ENCODE data around the gene BCAR1.
"Not testable (repeated sequence)": the region's sequence is repeated elsewhere in the genome, so short reads cannot be mapped to it uniquely, and the experiment has no call there.

BCAR1 gene

DNA sequence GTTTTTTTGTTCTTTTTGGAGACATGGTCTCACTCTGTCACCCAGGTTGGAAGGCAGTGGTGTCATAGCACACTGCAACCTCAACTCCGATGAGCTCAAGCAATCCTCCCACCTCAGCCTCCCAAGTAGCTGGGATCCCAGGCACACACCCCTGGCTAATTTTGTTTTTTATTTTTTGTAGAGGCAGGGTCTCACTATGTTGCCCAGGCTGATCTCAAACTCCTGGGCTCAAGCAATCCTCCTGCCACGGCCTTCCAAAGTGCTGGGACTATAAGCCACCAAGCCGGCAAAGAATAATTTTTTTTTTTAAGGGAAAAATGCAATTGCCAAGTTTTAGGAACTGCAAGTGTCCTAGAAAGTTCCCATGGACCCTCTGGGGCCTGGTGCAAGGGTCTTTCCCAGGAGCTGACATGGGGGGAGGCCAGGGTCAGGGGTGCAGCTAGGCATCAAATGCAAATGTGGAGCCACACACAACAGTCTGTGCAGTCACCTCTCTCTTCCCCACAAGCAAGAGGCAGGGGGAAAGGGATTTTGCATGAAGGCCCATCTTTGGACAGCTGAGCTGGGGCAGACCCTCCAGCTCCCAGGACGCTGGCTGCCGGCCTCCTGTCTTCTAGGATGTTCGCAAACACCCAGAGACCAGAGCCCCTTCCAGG lies 20.1 kb upstream of the BCAR1 start:
- no peak for DNase-seq

DNA sequence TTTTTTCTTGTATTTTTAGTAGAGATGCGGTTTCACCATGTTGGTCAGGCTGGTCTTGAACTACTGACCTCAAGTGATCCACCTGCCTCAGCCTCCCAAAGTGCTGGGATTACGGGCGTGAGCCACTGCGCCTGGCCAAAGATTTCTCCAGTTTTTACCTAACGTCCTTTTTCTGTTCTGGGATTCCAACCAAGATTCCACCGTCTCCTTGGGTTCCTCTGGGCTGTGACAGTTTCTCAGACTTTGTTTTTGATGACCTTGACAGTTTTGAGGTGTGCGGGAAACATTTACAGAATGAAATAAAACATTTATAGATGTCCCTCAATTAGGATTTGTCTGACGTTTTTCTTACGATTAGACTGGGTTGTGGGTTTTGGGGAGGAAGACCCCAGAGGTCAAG lies 17.9 kb upstream of the BCAR1 start:
- DNase-seq, result not testable (repeated sequence)

DNA sequence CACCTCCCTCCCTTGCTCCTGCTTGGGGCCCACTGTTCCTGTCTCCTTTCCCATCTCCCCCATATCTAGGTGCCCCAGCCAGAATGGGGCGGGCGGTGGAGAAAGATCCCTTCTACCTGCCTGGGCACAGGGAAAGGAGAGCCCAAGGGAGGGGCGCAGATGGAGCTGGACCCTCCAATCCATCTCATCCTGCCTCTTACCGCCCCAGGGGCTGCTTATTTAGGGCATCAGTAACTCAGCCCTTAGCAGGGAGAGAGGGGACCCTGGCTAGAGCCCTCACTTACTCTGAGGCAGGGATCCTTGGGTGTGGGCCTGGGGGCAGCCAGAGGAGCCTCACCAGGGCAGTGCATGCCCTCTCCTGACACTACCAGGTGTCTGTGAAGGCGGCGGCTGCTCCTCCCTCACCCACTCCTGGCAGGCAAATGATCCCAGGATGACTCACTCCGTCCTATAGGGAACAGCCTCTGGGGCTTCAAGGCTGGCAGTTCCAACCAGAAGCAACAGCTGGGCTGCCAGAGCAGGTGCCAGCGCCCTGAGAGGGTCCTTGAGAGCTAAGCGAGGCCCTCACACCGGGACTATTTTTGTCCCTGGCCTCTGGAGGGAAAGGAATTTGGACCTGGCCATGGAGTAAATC lies 16.3 kb upstream of the BCAR1 start:
- peak; percentile 15 for DNase-seq

DNA sequence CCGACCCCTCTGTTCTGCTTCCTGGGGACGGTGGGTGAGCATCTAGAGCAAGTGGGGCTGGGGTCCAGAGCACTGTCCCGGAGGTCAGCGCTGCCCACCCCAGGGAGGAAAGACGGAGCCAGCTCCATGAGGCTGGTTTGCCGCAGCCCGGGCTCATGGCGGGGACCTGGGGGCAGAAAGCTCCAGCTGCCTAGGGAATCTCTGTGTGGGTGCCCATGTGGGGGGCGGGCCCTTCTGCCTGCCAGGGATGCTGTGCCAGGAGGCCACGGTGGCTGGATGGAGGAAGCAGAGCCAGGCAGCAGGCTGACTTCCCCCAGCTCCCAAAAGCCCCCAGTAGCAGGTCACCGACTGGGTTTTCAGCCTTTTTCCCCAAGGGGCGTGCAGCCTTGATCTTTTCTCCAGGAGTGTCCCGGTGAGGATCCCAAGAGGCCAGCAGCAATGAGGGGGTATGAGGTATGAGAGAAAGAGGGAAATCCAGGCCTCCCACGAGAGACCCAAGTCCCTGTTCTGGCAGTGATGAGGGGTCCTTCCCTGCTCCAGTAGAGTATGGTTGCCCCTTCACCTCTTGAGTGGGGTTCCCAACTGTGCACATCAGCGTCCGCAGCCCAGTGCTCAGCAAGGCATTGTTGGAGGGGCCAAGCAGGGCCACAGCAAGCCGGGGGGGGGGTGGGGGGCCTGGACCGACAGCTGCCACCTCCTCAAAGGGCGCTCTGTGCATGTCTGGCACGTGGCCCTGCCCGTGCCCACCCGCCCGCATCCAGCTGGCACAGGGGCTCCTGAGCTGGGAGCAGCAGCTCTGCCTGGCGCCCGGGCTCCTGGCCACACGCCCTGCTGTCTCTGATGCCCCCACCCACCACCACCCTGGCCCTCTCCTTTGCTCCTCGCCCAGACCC lies 15.6 kb upstream of the BCAR1 start:
- no peak for DNase-seq

DNA sequence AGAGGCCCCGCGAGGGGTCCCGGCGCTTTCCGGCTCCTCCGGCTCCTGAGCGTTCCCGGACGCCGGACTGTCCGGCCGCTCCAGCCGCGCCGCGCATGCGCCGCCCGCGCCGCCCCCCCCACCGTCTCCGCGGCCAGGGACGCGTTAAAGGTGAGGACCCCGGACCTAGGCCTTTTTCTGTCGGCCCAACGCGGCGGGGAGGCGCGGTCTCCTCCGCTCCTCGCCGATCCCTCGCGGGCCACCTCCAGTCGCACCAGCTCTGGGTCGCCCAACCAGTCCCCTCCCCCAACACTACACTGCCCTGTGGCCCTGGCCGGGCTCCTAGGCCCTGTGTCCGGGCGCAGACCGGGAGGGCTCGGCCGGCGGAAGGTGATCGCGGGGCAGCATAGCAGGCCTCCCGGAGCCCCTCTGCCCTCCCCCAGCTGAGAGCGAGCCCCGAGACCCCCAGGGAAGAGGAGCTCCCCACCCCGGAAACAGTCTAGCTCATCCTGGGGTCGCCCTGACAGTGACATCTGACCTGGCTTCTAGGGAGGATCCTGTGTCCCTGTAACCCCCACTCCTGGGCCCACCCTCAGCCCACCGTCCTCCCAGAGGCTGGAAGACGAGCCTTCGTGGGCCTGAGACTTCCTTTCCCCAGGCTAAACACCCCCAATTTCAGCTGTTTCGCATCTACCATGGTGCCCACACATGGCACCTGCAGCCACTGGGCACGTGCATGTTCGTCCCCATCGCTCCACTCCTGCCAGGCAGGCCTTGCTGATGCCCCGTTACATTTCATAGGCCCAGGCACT lies 14.7 kb upstream of the BCAR1 start:
- DNase-seq, result no peak

DNA sequence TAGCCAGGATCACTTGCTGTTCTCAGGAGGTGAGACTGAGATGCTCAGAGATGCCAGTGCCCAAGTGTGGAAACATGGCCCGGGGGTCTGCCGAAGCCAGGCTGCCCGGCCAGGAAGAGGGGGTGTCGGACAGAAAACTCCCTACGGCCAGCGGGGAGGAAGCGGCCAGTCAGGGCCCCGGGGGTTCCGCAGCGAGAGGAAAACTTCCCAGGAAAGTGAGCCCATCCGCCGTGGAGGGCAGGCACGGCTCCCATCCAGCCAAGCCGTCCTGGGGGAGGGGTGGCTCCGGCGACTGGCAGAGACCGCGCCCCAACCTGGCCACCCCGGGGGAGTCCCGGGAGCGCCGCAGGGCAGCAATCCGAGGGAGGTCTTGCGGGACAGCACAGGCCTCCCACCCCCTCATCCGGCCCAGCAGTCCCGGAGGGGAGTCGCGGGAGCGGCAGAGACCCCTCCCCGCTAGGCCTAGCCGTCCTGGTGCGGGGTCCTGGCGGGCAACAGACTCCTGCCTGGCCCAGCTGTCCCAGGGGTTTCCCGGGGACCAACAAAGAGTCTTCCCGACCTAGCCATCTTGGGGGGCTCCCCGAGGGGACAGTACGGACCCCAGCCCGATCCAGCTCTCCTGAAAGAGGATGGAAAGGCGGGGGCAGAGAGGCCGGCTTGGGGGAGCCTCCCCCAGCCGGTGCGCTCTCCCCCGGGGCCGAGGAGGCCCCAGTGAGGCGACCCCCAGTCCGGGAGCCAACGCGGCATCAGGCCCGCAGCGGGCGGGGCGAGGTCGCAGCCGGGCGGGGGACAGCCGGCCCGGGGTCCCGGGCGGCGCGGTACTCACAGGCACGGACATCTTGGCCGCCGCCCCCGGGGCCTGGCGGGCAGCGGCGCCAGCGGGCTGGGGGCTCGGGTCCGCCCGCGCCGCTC lies 13.8 kb upstream of the BCAR1 start:
- DNase-seq, result no peak

DNA sequence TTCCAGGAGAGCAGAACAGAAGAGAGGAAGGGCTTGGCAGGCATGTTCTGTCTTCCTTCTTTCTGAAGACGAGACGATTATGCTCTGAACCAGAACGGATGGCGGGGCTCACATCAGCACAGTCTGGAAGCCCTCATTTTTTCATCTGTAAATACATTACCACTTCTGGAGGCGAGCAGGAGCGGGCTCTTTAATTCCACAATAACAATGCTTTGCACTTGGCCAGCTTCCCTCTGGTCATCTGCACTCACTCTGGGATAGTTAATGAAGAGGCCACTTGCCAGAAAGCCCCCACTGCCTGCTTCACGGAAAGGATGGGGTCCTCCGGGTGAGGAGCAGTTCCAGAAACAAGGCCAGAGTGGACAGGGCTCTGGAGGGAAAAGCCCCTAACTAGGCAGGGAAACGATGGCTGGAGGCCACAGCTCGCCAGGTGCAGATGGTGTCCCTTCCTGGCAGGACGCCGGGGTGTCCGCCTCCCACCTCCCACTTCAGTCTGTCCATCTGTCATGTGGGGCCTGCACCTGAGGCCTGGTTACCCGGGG lies 13.1 kb upstream of the BCAR1 start:
- DNase-seq, result no peak

DNA sequence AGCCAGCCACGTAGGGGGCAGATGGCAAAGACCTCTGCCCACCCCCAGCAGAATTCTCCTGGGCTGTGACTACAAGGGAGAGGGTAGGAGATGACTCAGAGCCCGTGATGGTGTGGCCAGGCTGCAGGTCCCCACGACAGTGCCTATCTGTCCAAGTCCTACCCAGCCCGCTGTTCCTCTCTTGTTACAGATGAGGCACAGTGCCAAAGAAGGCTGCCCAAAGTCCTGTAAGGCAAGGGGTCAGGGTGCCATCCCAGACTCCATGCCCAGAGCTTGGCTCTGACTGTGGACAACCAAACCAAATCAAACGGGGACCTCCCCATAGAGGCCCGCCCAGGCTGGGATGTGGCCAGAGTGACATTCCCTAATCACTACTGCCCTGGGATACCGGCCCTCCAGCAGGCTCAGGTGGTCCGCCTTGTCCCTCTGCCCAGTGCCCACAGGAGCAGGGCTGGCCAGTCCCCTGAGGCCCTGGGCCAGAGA lies 12.6 kb upstream of the BCAR1 start:
- no peak for DNase-seq

DNA sequence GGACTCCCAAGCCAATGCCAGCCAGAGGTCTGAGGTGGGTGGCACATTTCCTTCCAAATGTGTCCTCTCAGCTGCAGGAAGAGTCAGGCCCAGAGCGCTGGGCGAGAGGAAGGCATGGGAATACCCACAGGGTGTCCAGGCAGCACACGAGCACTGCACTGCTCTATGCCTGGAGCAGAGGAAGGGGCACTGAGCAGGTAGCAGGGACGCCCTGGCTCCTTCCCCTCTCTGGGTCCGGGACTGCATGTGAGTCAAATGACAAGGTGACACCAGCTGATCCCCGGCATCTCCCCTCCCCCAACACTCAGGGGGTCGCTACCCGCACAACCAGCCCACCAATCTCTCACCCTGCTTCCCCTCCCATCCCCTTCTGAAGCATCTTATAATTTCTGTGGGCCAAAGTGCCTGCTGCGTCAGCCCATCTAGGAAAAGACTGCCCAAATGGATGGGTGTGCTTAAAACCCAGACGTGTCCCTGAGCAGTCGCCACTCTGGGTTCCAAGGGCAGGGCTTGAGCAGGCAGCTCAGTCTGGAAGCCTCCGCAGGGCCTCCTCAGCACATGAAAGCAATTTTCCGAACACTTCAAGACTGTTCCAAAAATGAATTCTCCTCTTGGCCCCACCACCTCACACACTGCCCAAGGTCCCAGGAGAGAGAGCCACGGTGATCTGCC lies 12.0 kb upstream of the BCAR1 start:
- no peak for DNase-seq

DNA sequence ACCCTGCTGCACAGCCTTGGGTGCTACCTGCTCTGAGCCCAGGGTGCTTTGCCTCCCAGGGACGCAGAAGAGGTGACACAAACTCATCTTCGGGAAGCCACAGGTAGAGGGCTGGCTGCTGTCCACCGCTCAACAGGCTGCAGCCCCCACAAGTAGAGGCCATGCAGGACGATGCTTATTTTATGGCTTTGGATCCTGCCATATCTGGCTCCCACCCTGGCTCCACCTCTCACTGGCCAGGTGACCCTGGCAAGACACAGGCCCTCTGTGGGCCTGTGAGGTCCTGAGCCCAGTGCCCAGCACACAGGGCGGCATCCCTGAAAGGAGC lies 11.3 kb upstream of the BCAR1 start:
- DNase-seq, result no peak

DNA sequence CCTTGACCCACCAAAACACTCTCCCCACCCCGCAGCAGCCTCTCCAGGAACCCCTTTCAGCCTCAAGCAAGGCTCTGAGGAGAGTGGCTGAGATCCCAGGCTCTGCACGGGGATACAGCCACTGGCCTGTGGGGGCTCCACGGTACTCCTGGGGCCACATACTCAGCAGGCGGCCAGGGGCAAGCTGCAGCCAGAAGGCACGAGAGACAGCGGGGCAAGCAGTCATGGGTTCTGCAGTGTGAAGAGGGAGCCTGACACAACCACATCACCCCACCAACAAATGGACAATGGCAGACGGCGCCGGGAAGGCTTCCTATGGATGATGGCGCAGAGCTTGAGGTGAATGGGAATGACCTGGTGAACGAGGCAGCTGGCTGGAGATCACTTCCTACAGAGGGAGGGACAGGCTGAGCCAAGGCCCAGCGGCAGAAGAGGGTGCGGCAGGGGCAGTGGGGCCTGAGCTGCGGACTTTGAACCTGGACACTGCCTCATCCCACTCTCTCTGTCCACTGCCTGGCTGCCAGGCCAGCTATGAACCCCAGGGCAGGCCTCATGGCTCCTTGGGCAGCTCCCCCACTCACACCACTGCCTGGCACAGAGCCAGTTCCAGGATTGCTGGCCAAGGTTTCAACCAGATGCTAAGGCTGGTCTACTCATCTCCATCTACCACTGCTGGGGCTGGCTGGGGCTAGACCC lies 10.8 kb upstream of the BCAR1 start:
- DNase-seq, result no peak

DNA sequence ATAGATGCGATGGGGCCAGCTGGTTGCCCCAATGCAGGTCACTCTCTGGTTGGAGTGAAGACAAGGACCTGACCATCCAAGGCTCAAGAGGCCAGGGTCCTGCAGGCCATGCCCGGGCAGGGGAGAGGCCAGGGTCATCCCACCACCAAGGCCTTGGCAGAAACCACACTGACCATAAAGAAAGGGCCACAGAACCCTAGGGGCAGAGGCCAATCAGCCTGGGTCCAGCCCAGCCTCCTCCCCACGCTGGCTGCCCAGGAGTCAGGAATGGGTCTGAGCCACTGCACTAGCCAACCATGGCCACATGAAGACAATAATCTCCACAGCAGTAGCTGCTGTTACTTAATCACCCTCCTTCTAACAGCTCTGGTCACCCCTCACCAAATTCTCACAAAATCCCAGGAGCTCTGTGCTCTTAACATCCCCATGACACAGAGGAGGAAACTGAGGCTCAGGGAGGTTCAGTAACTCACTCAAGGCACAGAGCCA lies 10.2 kb upstream of the BCAR1 start:
- no peak for DNase-seq

DNA sequence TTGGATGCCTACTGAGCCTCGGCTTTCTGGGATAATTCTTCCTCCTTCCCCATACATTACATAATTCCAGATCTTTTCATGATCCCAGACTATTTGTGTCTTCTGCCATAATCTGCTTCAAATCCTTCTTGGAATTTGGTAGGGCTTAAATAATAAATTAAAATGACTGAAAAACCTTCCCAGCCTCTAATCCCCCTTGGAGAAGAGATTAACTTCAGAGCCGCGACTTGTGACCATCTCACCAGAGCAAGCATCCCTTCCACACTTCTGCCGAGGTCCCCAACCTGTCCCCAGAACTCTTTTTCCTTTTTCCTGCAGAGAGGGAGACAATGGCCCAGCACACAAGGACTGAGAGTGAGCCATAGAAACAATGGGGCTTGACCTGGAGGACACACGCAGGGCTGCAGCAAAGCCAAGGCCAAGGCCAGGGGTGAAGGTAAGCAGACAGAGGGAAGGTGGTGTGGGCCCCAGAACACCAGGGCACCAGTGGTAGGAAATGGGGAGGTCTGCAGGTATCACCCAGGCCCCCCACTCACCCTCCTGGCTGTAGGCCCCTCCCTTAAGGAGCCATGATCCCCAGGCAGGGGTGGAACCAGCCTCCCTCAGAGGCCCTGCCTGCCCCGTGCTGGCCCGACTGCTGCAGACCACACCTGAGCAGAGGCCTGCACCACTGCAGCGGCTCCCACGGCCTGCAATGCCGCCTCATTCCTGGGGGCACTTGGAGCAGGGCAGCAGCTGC lies 9.6 kb upstream of the BCAR1 start:
- no peak for DNase-seq

DNA sequence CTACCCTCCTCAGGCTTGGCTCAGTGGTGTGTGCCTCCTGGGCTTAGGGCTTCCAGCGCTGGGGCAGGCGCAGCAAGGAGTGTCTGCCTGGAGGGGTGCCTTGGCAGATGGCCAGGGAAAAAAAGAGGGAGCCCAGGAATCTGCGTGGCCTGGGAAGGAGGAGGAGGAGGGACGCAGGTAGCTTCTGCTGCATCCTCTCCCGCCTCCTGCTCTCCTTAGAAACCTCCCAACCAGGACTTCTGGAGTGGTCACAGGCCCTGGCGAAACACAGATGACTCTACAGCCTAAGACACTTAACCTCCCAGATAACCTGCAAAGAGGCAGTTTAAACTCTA lies 7.3 kb upstream of the BCAR1 start:
- no peak for DNase-seq

DNA sequence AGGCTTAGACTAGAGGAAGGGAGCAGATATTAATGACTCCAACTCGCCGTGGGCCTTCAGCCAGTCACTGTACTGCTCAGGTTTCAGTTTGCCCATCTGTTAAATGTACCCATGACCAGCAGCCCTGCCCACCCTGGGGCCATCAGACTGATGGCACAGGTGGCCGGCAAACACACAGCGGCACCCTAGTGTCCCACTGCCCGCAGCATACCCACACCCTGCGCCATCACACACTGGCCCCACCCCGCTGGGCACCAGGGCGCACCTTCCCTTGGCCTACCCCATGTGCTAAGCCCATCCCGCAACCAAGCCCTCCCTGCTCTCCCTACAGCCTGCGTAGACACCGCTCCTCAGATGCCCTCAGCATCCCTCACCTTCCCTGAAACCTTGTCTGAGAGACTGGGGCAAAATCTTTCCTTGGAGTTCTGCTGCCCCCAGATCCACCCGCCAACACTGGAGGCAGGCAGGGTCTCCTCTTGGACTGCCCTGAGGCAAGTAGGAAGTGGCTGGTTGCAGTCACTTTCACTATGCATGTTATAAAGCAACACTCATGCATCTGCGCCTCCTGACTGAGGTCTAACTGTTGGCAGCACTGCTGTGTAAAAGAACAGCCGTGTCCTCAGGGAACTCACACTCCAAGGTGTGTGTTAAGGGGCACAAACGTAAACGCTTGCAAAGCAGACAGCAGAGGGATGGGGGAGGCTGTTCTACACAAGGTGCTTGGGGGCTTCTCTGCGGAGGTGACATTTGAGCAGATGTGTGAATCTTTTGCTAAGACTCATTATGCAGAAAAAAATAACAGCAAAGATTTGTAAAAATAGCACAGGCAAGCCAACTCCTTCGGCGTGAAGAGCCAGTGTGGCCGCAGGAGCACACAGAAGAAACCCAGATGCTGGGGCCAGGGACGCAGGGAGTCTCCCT lies 6.7 kb upstream of the BCAR1 start:
- DNase-seq, result no peak

DNA sequence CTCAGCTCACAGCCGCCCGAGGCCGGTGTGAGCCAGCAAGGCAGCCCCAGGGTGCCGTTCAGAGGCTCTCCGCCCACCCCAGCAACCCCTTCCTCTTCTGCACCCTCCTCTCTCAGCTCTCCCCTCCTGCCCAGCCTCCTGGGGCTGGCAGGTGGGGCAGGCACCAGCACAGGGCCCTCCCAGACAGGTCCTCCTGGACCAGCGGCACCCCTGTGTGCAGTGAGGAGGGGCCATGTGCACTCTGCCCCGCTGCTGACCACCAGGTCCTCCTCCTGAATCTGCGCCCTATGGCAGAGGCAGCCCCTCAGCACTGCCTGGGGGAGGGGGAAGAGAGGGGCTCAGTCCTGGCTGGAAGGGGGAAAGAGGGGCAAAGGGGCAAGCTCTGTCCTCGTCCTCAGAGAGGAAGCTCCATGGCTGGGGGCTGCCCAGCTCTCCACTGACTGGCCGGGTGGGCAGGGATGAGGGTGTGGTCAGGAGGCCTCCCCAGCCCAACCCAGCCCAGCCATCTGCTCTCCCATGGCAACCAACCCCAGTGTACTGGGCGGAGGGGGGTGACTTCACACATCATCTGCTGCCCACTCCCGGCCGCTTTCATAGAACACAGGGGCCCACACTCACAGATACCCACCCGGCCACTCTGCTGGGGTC lies 5.4 kb upstream of the BCAR1 start:
- DNase-seq, result no peak

DNA sequence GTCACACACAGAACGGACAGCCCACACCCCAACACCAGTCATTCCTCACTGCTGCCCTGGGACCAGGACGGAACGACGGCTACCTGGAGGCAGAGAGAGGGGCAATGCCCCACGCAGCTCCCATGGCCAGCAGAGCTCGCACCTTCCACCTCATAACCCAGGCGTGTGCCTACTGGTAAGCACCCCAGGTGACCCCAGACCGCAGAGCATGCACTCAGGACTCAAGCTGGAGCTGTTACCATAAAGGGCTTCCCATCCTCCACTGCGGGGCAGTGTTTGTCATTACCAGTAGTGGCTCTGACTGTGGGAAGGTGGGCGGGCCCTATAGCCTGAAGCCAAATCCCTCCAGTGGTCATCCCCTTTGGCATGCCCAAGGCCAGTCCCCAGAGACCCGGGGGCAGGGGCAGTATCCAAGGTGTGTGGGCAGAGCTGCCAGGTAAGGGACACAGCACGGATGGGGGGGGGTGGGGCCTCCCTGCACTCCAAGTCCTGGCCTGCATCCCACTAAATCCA lies 4.7 kb upstream of the BCAR1 start:
- DNase-seq, result no peak

DNA sequence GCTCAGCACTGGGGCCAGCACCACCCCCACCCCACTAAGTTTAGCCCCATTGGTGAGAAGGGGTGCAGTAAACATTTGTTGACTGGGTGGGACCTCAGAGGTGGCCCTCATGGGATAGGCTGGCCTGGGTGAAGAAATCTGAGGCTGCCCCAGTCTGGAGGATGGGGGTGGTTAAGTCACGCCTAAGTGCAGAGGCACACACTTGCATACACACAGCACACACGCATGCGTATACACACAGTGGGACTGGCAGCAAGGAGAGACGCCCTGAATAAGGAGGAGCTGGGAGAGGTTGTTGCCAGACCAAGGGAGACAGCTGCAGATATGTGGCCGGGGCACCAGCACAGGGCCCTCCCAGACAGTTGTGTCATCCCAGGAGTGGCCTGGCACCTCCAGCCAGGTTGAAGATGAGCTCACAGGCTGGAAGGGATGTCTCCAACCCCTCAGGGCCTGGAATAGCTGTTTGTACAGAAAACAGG lies 3.0 kb upstream of the BCAR1 start:
- no peak for DNase-seq
